Pancreas (tissue), 10 donors: ENCODE measurements around the gene AFF3. TPM values are rescaled to one million over a fixed set of nuclear protein-coding genes. Genes with fewer than 3 reads are reported as not detected.

Experiments used
- ATAC-seq, 4 donors: fragments of 200-7000 bp; cut with Tn5 transposase; one replicate each; pipeline versions ENCODE4 v1.8.0 to v1.9.1; 2020; ENCODE audit warnings: mild to moderate bottlenecking in 4 of 4, moderate library complexity in 4 of 4
- DNase-seq, 6 donors: peaks; one replicate each; pipeline ENCODE4 v3.0.0-alpha.2; 2020
- FAIRE-seq: peaks from 2 replicates; lab custom pipeline; 2012; peaks lifted over from hg19 to GRCh38; lab: Jason Lieb, UNC
- H3K27ac ChIP-seq, 4 donors: fragments of 200-600 bp; sonication (generic); 1 replicate in 3 of 4; 2 replicates in 1 of 4; pipeline versions ENCODE4 v1.5.0 to v1.8.0; 2020
- H3K27me3 ChIP-seq, 4 donors: fragments of 200-600 bp; one replicate each; pipeline ENCODE4 v1.8.0; 2021
- H3K36me3 ChIP-seq, 3 donors: fragments of 200-600 bp; sonication (generic) in 1 of 3; one replicate each; pipeline versions ENCODE4 v1.5.0 to v1.8.0; 2020 to 2021
- H3K4me1 ChIP-seq, 3 donors: fragments of 200-600 bp; one replicate each; pipeline ENCODE4 v1.8.0; 2021
- H3K4me3 ChIP-seq, 4 donors: fragments of 200-600 bp; sonication (generic) in 2 of 4; one replicate each; pipeline versions ENCODE4 v1.5.0 to v1.8.0; 2020 to 2021
- H3K9me3 ChIP-seq, 4 donors: fragments of 200-600 bp; one replicate each; pipeline ENCODE4 v1.8.0; 2021
- WGBS, 2 donors: extraction: QIAGEN DNeasy Blood & Tissue Kit; methylation state at CpG; one replicate each; pipeline ENCODE4 v1.1.7; 2013; 5-methylcytosine and 5-hydroxymethylcytosine counted together
- intact Hi-C, 3 donors: fragments of 100-400 bp; cut with DNase I; formaldehyde crosslinking; loops; one replicate each; pipeline versions ENCODE4 v1.11.1 to v1.14.2; 2022
- polyA plus RNA-seq, 2 donors: library from polyadenylated mRNA; stranded (reverse); fragments of 200-250 nt; gene quantifications; one replicate each; pipeline ENCODE4 v1.2.3, GENCODE V29; 2013
- total RNA-seq, 6 donors: library from RNA; stranded (reverse); fragmentation: NEBNext Ultra II Directional in 4 of 6; extraction: Animal tissue kit (Norgen Biotek cat#: 25700) in 4 of 6; gene quantifications; one replicate each; pipeline versions ENCODE4 v1.2.1 to v1.2.4, GENCODE V29; 2021 to 2023
- TF ChIP-seq, protein P1 (sequence below), 4 donors: fragments of 200-600 bp; sonication (generic) in 3 of 4; IDR thresholded peaks; one replicate each; pipeline versions ENCODE4 v1.5.0 to v1.8.0; 2021; ENCODE audit warnings: antibody characterized with exemption in 4 of 4
- donor health status: healthy with polysubstance abuse.
- donor health status: DM: no; HTN: no; CAD: no; lungs with moderate emphysema.
- donor health status: DM: no; HTN: no; CAD: no.
- donor health status: control.
- donor health status: control.
- donor health status: Bipolar disorder and iron deficiency.
- donor health status: DM: yes; HTN: yes; CAD: no.
- donor health status: DM: no; HTN: no; CAD: no.
- donor health status: DM: no; HTN: no; CAD: no.
- donor health status: DM: yes; HTN: yes; CAD: no.

The AFF3 gene
- total and polyA plus RNA-seq, 8 donors, result 0.19 to 1.1 (median 0.54) TPM

DNA sequence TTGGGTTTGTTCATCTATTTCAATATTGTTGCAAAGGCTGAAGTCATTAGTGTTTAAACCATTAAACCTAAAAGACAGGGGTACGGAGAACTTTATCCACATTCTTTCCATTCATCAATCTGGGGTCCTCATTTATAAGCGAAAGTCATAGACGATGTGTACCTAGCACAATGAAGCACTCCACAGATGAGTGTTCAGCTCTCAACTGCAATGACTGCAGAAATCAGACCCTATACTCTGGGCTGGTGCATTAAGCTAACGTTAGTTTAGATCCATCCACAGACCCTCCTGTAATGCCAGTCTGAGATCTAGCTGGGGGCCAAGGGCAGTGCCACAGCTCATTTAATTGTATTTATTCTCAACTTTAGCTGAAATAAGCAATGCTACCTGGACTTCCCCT is 155.2 kb downstream of the AFF3 start:
- Histone ChIP-seq H3K27me3 (no peaks in the 10 kb centered on the region), H3K4me1 (no peaks in the 10 kb centered on the region), H3K36me3 (no peaks in the 10 kb centered on the region), H3K9me3 (no peaks in the 10 kb centered on the region), H3K4me3 (no peak overlapping the region), H3K27ac (no peak overlapping the region)
- DNase-seq (no peak), FAIRE-seq (no peak), ATAC-seq (no peak)
- TF ChIP-seq, protein P1, sequence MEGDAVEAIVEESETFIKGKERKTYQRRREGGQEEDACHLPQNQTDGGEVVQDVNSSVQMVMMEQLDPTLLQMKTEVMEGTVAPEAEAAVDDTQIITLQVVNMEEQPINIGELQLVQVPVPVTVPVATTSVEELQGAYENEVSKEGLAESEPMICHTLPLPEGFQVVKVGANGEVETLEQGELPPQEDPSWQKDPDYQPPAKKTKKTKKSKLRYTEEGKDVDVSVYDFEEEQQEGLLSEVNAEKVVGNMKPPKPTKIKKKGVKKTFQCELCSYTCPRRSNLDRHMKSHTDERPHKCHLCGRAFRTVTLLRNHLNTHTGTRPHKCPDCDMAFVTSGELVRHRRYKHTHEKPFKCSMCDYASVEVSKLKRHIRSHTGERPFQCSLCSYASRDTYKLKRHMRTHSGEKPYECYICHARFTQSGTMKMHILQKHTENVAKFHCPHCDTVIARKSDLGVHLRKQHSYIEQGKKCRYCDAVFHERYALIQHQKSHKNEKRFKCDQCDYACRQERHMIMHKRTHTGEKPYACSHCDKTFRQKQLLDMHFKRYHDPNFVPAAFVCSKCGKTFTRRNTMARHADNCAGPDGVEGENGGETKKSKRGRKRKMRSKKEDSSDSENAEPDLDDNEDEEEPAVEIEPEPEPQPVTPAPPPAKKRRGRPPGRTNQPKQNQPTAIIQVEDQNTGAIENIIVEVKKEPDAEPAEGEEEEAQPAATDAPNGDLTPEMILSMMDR (IDR thresholded peaks at IDR 0.05), result no peak
- intact Hi-C loops, result no loop called here
- WGBS, 2 donors, result 81 to 92% methylated on average over 4 of the region's 4 CpGs

DNA sequence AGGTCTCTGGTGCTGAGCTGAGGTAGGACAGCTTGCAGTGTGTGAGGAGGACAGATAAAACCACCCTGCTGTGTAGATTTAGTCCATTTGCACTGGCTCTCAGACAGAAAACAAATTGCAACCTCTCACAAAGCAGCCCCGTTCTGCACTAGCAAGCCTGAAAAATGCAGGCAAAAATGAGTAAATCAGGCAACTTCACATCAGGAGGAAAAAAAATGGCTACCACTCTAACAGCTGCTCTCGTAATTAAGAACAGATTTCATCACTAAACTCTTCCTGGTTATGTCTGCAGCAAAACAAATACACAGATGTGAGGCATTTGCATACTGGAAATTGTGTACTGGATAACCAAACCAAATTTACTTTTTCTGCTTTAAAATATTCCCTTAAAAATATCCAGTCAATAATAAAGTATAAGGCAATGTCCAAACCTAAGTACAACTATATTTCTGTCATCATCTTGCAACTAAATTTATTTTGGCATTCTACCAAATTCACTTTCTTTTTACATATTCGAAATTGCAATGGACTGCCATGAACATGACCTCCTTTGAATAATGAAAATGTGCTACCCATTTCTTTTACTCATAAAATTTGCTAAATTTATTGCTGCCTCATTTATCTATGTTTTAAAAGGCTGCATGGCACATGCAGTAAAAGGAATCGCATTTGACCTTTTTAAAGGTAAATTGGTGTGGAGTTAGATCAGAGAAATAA is 157.4 kb downstream of the AFF3 start:
- DNase-seq, result no peak
- no peaks in the 10 kb centered on the region for H3K36me3 ChIP-seq
- ATAC-seq, result no peak
- no peaks in the 10 kb centered on the region for H3K9me3 ChIP-seq
- 56 to 59% methylated on average over 4 of the region's 4 CpGs for WGBS, 2 donors
- TF ChIP-seq, protein P1 (IDR thresholded peaks at IDR 0.05), result no peak
- intact Hi-C loops, result no loop called here
- no peaks in the 10 kb centered on the region for H3K4me1 ChIP-seq
- no peak overlapping the region for H3K27ac ChIP-seq
- no peak for FAIRE-seq
- H3K27me3 ChIP-seq, result no peaks in the 10 kb centered on the region
- H3K4me3 ChIP-seq, result no peak overlapping the region

DNA sequence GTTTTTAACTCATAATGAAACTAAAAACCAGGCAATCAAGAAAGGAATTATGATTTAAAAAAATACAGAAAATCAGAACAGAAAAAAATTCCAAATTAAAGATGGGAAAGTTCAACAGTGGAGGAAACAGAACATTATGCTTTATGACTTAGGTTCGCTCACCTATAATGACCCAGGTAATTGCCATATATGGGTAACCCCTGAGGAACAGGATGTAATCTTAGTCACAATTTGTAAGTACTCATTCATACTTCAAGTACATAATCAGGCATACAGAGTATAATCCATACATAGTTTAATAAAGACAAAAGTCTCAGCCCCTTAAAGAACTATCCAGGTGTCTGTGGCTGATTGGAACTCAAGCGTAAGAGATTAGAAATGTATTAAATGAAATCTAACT is 159.6 kb downstream of the AFF3 start:
- intact Hi-C loops, result no loop called here
- H3K27ac ChIP-seq, result no peak overlapping the region
- no peaks in the 10 kb centered on the region for H3K4me1 ChIP-seq
- H3K4me3 ChIP-seq, result no peak overlapping the region
- H3K36me3 ChIP-seq, result no peaks in the 10 kb centered on the region
- FAIRE-seq (no peak), ATAC-seq (no peak), DNase-seq (no peak)
- no peaks in the 10 kb centered on the region for H3K27me3 ChIP-seq
- no peaks in the 10 kb centered on the region for H3K9me3 ChIP-seq
- TF ChIP-seq, protein P1 (IDR thresholded peaks at IDR 0.05), result no peak
- WGBS, 2 donors, result 87 to 88% methylated on average over 2 of the region's 2 CpGs

DNA sequence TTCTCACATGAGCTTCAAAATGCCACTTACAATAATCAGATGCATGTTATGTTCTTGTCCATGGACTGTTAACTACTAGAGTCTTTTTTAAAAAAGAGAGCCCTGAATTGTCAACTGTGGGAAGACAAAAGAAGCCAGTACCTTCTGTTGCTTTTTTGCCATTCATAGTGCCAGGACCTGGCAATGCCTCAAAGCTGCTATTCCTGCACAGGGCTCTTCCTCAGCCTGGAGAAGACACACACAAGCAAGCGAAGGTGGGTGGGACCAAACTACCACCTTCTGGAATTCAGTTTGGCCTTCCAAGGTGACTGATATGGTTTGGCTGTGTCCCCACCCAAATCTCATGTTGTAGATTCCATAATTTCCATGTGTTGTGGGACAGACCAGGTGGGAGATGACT is 160.6 kb downstream of the AFF3 start:
- no peak overlapping the region for H3K27ac ChIP-seq
- WGBS, 2 donors, result 77 to 100% methylated on average over 1 of the region's 1 CpG
- no peaks in the 10 kb centered on the region for H3K9me3 ChIP-seq
- H3K27me3 ChIP-seq, result no peaks in the 10 kb centered on the region
- ATAC-seq, result no peak
- TF ChIP-seq, protein P1 (IDR thresholded peaks at IDR 0.05), result no peak
- no peaks in the 10 kb centered on the region for H3K4me1 ChIP-seq
- no peak for DNase-seq
- no peak for FAIRE-seq
- intact Hi-C loops, result no loop called here
- H3K36me3 ChIP-seq, result no peaks in the 10 kb centered on the region
- no peak overlapping the region for H3K4me3 ChIP-seq

DNA sequence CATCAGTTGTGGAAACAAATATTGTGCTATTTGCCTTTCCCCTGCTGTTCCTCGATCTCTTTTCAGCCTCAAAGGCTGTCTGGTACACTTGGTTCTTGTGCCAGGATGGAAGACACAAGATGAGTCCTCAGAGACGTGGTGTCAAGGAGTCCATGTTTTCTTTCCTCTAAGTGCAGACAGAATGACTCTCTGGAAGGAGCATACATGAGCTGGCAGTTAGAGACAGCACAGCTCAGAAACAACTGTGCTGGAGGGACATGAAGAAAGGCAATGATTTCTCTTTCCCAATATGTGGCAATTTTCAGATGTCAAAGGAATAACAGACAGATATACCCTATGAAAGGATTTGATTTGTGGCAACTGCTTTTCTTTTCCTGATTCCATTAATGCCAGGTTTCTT is 162.2 kb downstream of the AFF3 start:
- DNase-seq (no peak), ATAC-seq (no peak), FAIRE-seq (no peak)
- no peak overlapping the region for H3K27ac ChIP-seq
- TF ChIP-seq, protein P1 (IDR thresholded peaks at IDR 0.05), result no peak
- H3K9me3 ChIP-seq, result no peaks in the 10 kb centered on the region
- intact Hi-C loops, result no loop called here
- H3K27me3 ChIP-seq, result no peaks in the 10 kb centered on the region
- 55 to 59% methylated on average over 2 of the region's 2 CpGs for WGBS, 2 donors
- H3K4me1 ChIP-seq, result no peaks in the 10 kb centered on the region
- no peaks in the 10 kb centered on the region for H3K36me3 ChIP-seq
- no peak overlapping the region for H3K4me3 ChIP-seq
